Psoas muscle (tissue), 8 donors: Measurements from ENCODE around the gene CD9. TPM values are rescaled to one million over a fixed set of nuclear protein-coding genes. Genes with fewer than 3 reads are reported as not detected.

ENCODE experiments used
- ATAC-seq, 4 donors: fragments of 200-7000 bp; cut with Tn5 transposase; one replicate each; pipeline ENCODE4 v1.9.1; 2020; ENCODE audit warnings: moderate library complexity in 3 of 4, mild to moderate bottlenecking in 2 of 4
- DNase-seq, 2 donors: peaks; one replicate each; pipeline ENCODE4 v3.0.0-alpha.2; 2020
- H3K27ac ChIP-seq: fragments of 200-600 bp; one replicate; pipeline ENCODE4 v1.8.0; 2022
- H3K27me3 ChIP-seq, 3 donors: fragments of 200-600 bp in 1 of 3; one replicate each; pipeline versions ENCODE4 v1.6.1 to v1.8.0; 2013 to 2022; ENCODE audit warnings: low read length in 2 of 3, mild to moderate bottlenecking in 2 of 3, moderate library complexity in 1 of 3; ENCODE audit not compliant: insufficient read depth in 3 of 3
- H3K36me3 ChIP-seq, 2 donors: fragments of 200-600 bp in 1 of 2; one replicate each; pipeline versions ENCODE4 v1.6.1 to v1.8.0; 2013 to 2022; ENCODE audit warnings: low read depth in 1 of 2, mild to moderate bottlenecking in 1 of 2, moderate library complexity in 1 of 2; ENCODE audit not compliant: insufficient read depth in 1 of 2
- H3K4me1 ChIP-seq: fragments of 200-600 bp; one replicate; pipeline ENCODE4 v1.8.0; 2022
- H3K4me3 ChIP-seq: fragments of 200-600 bp; one replicate; pipeline ENCODE4 v1.8.0; 2022; ENCODE audit warnings: mild to moderate bottlenecking
- H3K9me3 ChIP-seq: fragments of 200-600 bp; one replicate; pipeline ENCODE4 v1.8.0; 2022
- CTCF ChIP-seq: fragments of 200-600 bp; IDR thresholded peaks from one replicate; pipeline ENCODE4 v1.8.0; 2022; ENCODE audit warnings: antibody characterized with exemption
- WGBS, 3 donors: extraction: QIAGEN DNeasy Blood & Tissue Kit; methylation state at CpG; one replicate each; pipeline versions ENCODE4 v1.1.6 to v1.1.7; 2013; 5-methylcytosine and 5-hydroxymethylcytosine counted together
- intact Hi-C, 2 donors: fragments of 100-400 bp; cut with DNase I; formaldehyde crosslinking; loops; one replicate each; pipeline versions ENCODE4 v1.11.0 to v1.14.2; 2022
- polyA plus RNA-seq, 3 donors: library from polyadenylated mRNA; stranded (reverse); fragments of 200-250 nt; gene quantifications; one replicate each; pipeline ENCODE4 v1.2.3, GENCODE V29; 2013
- total RNA-seq, 4 donors: library from RNA; stranded (reverse); fragmentation: NEBNext Ultra II Directional in 2 of 4; extraction: Animal tissue kit (Norgen Biotek cat#: 25700) in 2 of 4; gene quantifications; one replicate each; pipeline versions ENCODE4 v1.2.1 to v1.2.4, GENCODE V29; 2021 to 2023
- donor health status: healthy with polysubstance abuse.
- donor health status: DM: no; HTN: no; CAD: no; lungs with moderate emphysema.
- donor health status: Bipolar disorder and iron deficiency.
- donor health status: healthy.
- donor health status: DM: yes; HTN: yes; CAD: no.
- donor health status: DM: no; HTN: no; CAD: no.
- donor health status: DM: no; HTN: no; CAD: no.
- donor health status: DM: yes; HTN: yes; CAD: no.

CD9 gene
- total and polyA plus RNA-seq, 7 donors = 23.0 to 90.9 (median 37.4) TPM

GRCh38 chr12:6182279-6182898, 17.8 kb upstream of the CD9 start:
- intact Hi-C loops = loop anchor here in 1 of 2 donors (10.0 kb wide), 1 partner anchor 198 kb away; no protein-coding TSS in a partner anchor
- Histone ChIP-seq H3K27ac (peak overlapping the region; percentile 46), H3K9me3 (no peaks in the 10 kb centered on the region), H3K4me3 (peak overlapping the region; percentile 25), H3K27me3 (peaks cover 0 to 2% (median 0%) of the 10 kb centered on the region in 3 donors), H3K4me1 (peaks cover 30% of the 10 kb centered on the region), H3K36me3 (no peaks in the 10 kb centered on the region)
- no peak for TF ChIP-seq CTCF
- 30 to 37% (median 34%) methylated on average over 19 of the region's 19 CpGs for WGBS, 3 donors
- ATAC-seq = peak in 3 of 4 donors; percentile 36 to 50 (median 42)
- DNase-seq = peak; percentile 33 to 64

GRCh38 chr12:6183689-6184428, 16.3 kb upstream of the CD9 start:
- Histone ChIP-seq H3K27ac (no peak overlapping the region), H3K9me3 (no peaks in the 10 kb centered on the region), H3K36me3 (no peaks in the 10 kb centered on the region), H3K4me1 (peaks cover 30% of the 10 kb centered on the region), H3K4me3 (no peak overlapping the region), H3K27me3 (peaks cover 0 to 2% (median 0%) of the 10 kb centered on the region in 3 donors)
- no peak for TF ChIP-seq CTCF
- intact Hi-C loops = loop anchor here in 1 of 2 donors (10.0 kb wide), 1 partner anchor 199 kb away; no protein-coding TSS in a partner anchor
- no peak for DNase-seq
- 56 to 62% (median 61%) methylated on average over 7 of the region's 7 CpGs for WGBS, 3 donors
- no peak for ATAC-seq

- WGBS, 3 donors = 79 to 81% (median 80%) methylated on average over 13 of the region's 13 CpGs
- intact Hi-C loops = loop anchor here in 1 of 2 donors (5.0 to 10.0 kb wide), 2 partner anchors 124 to 201 kb away; no protein-coding TSS in a partner anchor
- Histone ChIP-seq H3K4me1 (peaks cover 16% of the 10 kb centered on the region), H3K36me3 (no peaks in the 10 kb centered on the region), H3K27ac (no peak overlapping the region), H3K9me3 (no peaks in the 10 kb centered on the region), H3K27me3 (peaks cover 0 to 2% (median 0%) of the 10 kb centered on the region in 3 donors), H3K4me3 (no peak overlapping the region)
- DNase-seq (no peak), ATAC-seq (no peak)
- TF ChIP-seq CTCF = no peak
Measured at GRCh38 chr12:6185961-6186827, 14.0 kb upstream of the CD9 start.

GRCh38 chr12:6187948-6188793, 12.0 kb upstream of the CD9 start:
- Histone ChIP-seq H3K36me3 (no peaks in the 10 kb centered on the region), H3K4me3 (no peak overlapping the region), H3K27me3 (peaks cover 0 to 2% (median 0%) of the 10 kb centered on the region in 3 donors), H3K27ac (no peak overlapping the region), H3K9me3 (no peaks in the 10 kb centered on the region), H3K4me1 (no peaks in the 10 kb centered on the region)
- no peak for TF ChIP-seq CTCF
- intact Hi-C loops = loop anchor here in 1 of 2 donors (5.0 to 10.0 kb wide), 2 partner anchors 126 to 203 kb away; no protein-coding TSS in a partner anchor
- WGBS, 3 donors = 82 to 94% (median 92%) methylated on average over 8 of the region's 8 CpGs
- ATAC-seq (no peak), DNase-seq (no peak)
